Stimulated activated CD4-positive, alpha-beta T cell treated with anti-CD3 and anti-CD28 coated beads, Interleukin-1b, Interleukin-23, amount 100 ng/mL, for 1 hour (primary cell): Measurements from ENCODE around the gene PXYLP1.

Experiments used
- DNase-seq, 2 donors: peaks; one replicate each; pipeline ENCODE4 v3.0.0-alpha.2; 2020; ENCODE audit warnings: low read depth in 2 of 2

PXYLP1 gene

GRCh38 chr3:141326123-141326522 lies 94.5 kb downstream of the PXYLP1 start:
- DNase-seq, result no peak

- no peak for DNase-seq
Observed at GRCh38 chr3:141326626-141327025, 95.0 kb downstream of the PXYLP1 start.

- no peak for DNase-seq
Observed at GRCh38 chr3:141328286-141329166, 96.9 kb downstream of the PXYLP1 start.

GRCh38 chr3:141330235-141330634 lies 98.6 kb downstream of the PXYLP1 start:
- no peak for DNase-seq

- DNase-seq, result no peak
Observed at GRCh38 chr3:141330718-141331376, 99.2 kb downstream of the PXYLP1 start.

- DNase-seq, result no peak
Observed at GRCh38 chr3:141331377-141332318, 100.0 kb downstream of the PXYLP1 start.

- DNase-seq, result no peak
Observed at GRCh38 chr3:141332416-141332815, 100.8 kb downstream of the PXYLP1 start.

- no peak for DNase-seq
Observed at GRCh38 chr3:141333836-141334626, 102.4 kb downstream of the PXYLP1 start.

- DNase-seq, result no peak
Observed at GRCh38 chr3:141334627-141335250, 103.1 kb downstream of the PXYLP1 start.

- no peak for DNase-seq
Observed at GRCh38 chr3:141335531-141336061, 104.0 kb downstream of the PXYLP1 start.

GRCh38 chr3:141336672-141337522 lies 105.3 kb downstream of the PXYLP1 start:
- DNase-seq, result no peak

GRCh38 chr3:141337523-141337854 lies 105.9 kb downstream of the PXYLP1 start:
- no peak for DNase-seq

GRCh38 chr3:141337991-141338390 lies 106.4 kb downstream of the PXYLP1 start:
- DNase-seq, result no peak

GRCh38 chr3:141338881-141339280 lies 107.3 kb downstream of the PXYLP1 start:
- DNase-seq, result no peak

- no peak for DNase-seq
Observed at GRCh38 chr3:141341536-141341935, 109.9 kb downstream of the PXYLP1 start.

- no peak for DNase-seq
Observed at GRCh38 chr3:141342386-141342785, 110.8 kb downstream of the PXYLP1 start.

GRCh38 chr3:141343077-141343476 lies 111.5 kb downstream of the PXYLP1 start:
- DNase-seq, result no peak

- DNase-seq, result no peak
Observed at GRCh38 chr3:141343865-141344271, 112.2 kb downstream of the PXYLP1 start.
